ENCODE measurements around the gene MACROH2A1. TPM values are rescaled to one million over a fixed set of nuclear protein-coding genes. Genes with fewer than 3 reads are reported as not detected.

Gene MACROH2A1
- total RNA-seq, 2 experiments from 2014 or later, result 159 to 190 TPM

DNA sequence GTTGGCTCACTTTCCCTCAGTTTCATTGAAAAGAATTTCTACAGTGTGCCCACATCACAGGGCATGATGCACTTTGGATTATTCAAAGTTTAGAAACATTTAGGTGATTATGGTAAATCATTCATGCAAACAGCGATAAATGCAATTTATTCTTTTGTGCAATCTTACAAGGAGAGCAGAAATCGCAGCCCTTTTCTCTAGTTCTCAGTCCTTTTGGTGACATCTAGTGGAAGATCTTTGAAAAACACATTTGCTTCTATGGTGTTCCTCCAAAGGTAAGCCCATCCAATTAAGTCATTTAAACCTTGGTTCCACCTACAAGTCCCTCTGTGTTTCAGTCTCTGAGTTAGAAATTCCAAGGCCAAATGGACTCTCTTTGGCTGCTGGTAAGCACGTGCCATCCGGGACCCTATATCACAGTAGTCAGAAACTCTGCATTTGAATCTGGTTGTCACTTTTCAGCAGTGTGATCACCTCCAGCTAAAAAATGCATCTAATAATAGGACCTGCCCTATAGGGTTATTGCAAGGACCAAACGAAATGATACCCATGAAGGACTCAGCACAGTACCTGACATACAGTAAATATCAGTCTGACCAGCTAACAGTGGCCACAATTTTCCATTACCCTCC lies 66.4 kb downstream of the MACROH2A1 start:
- DNase-seq (no peak), ATAC-seq (peak; percentile 57)
- POLR2A ChIA-PET, result no interaction called here
- no peak overlapping the region for H3K27ac Mint-ChIP-seq
- no peak overlapping the region for H3K4me3 Mint-ChIP-seq
- H3K36me3 Mint-ChIP-seq (ENCODE audit: low read depth), result peaks cover 13% of the 10 kb centered on the region
- intact Hi-C loops (cut with DNase I, micrococcal nuclease), result loop anchor here in 1 of 2 experiments (5.0 kb wide), 1 partner anchor 140 kb away; no protein-coding TSS in a partner anchor
- no peaks in the 10 kb centered on the region for H3K27me3 Mint-ChIP-seq
- H3K9me3 Mint-ChIP-seq (ENCODE audit: low read depth), result no peaks in the 10 kb centered on the region
- CTCF ChIA-PET, result interaction anchor here (0.6 to 1.2 kb wide), 6 partner anchors 10 to 232 kb away, joined by 3 to 4 read pairs (median 3); no protein-coding TSS in a partner anchor
- H3K4me1 Mint-ChIP-seq, result no peaks in the 10 kb centered on the region

DNA sequence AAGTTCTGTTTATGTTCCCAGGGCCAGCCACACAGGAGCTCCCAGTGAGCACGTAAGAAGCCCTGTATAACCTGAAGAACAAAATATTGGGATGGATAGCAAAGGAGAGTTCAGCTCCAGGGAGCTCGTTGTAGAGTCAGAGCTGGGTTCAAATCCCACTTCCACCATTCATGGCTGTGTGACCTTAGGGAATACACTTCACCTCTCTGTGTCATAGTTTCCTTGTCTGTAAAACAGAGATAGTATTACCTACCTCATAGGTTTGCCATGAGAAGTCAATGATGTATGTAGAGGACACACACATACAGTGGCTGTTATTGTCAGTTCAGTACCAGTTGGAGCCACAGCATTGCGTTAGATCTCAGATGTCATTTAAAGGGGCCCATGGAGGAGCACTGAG lies 67.4 kb downstream of the MACROH2A1 start:
- no peak overlapping the region for H3K4me3 Mint-ChIP-seq
- H3K27ac Mint-ChIP-seq, result no peak overlapping the region
- H3K4me1 Mint-ChIP-seq, result no peaks in the 10 kb centered on the region
- intact Hi-C loops (cut with DNase I, micrococcal nuclease), result loop anchor here in 1 of 2 experiments (5.0 kb wide), 1 partner anchor 139 kb away; no protein-coding TSS in a partner anchor
- ATAC-seq (no peak), DNase-seq (no peak)
- H3K27me3 Mint-ChIP-seq, result no peaks in the 10 kb centered on the region
- CTCF ChIA-PET, result interaction anchor here (0.6 to 1.2 kb wide), 3 partner anchors 22 to 233 kb away, joined by 3 read pairs; no protein-coding TSS in a partner anchor
- POLR2A ChIA-PET, result no interaction called here
- H3K9me3 Mint-ChIP-seq (ENCODE audit: low read depth), result no peaks in the 10 kb centered on the region
- peaks cover 13% of the 10 kb centered on the region for H3K36me3 Mint-ChIP-seq (ENCODE audit: low read depth)

DNA sequence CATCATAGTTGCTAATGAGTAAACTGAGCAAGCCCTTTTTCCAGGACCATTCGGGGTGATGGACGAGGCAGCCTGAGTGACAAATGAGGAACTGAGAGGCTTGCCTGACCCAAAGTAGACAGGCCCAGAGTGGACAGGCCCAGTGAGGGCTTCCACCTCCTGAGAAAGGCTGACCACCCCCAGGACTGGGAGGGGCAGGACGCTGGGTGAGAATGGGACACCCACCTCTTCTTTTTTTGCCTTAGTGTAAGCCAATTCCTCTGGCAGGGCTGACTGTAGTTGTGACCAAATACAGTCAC lies 68.3 kb downstream of the MACROH2A1 start:
- intact Hi-C loops (cut with DNase I, micrococcal nuclease), result loop anchor here in 1 of 2 experiments (5.0 kb wide), 1 partner anchor 138 kb away; no protein-coding TSS in a partner anchor
- Mint-ChIP-seq H3K36me3 (ENCODE audit: low read depth) (peaks cover 13% of the 10 kb centered on the region), H3K4me1 (peaks cover 4% of the 10 kb centered on the region), H3K27ac (no peak overlapping the region), H3K9me3 (ENCODE audit: low read depth) (no peaks in the 10 kb centered on the region), H3K4me3 (no peak overlapping the region), H3K27me3 (no peaks in the 10 kb centered on the region)
- DNase-seq (no peak), ATAC-seq (no peak)
- ChIA-PET POLR2A (no interaction called here), CTCF (no interaction called here)

DNA sequence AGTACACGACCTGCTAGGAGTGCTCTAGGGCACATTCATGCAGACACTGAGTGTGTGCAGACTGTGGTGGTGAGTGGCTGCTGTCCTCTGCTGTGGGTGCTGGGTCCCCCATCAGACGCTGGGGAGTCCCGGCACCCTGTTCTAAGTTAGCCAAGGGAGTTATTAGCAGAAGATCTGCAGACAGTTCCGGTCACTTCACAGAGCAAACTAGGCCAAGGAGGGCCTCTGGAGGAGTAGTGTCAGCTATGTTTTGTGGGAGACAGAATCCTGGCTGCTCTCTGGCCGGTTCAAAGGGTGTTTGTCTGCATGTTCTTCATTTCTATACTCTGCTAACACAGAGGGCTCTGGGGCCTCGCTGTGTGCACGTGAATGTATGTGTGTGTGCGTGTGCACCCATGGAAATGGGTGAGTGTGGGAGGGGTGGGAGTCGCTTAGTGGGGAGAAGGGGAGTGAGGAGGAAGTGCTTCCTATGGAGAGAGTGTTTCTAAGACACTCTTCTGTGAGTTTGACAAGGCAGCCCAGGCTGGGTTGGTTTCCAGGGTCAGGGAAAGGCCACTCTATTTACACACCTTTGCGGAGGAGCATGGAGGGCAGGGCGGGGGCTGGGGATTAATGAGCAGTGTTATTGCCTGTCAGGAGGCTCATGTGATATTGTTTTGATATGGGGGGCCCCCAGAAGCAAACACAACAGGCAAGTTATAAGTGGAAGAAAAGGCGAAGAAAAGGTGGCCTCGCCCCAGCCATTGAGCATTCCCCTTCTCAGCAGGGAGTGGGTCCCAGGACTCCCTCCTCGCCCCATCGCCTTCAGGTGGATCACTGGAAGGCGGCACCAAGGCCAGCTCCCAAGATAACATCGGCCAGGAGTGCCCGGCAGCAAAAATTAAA lies 68.9 kb downstream of the MACROH2A1 start:
- Mint-ChIP-seq H3K4me3 (no peak overlapping the region), H3K27me3 (no peaks in the 10 kb centered on the region), H3K27ac (no peak overlapping the region), H3K36me3 (ENCODE audit: low read depth) (peaks cover 13% of the 10 kb centered on the region), H3K9me3 (ENCODE audit: low read depth) (no peaks in the 10 kb centered on the region), H3K4me1 (peaks cover 10% of the 10 kb centered on the region)
- POLR2A ChIA-PET, result no interaction called here
- CTCF ChIA-PET, result no interaction called here
- ATAC-seq (no peak), DNase-seq (no peak)
- intact Hi-C loops (cut with DNase I, micrococcal nuclease), result loop anchor here in 1 of 2 experiments (5.0 kb wide), 1 partner anchor 138 kb away; no protein-coding TSS in a partner anchor

DNA sequence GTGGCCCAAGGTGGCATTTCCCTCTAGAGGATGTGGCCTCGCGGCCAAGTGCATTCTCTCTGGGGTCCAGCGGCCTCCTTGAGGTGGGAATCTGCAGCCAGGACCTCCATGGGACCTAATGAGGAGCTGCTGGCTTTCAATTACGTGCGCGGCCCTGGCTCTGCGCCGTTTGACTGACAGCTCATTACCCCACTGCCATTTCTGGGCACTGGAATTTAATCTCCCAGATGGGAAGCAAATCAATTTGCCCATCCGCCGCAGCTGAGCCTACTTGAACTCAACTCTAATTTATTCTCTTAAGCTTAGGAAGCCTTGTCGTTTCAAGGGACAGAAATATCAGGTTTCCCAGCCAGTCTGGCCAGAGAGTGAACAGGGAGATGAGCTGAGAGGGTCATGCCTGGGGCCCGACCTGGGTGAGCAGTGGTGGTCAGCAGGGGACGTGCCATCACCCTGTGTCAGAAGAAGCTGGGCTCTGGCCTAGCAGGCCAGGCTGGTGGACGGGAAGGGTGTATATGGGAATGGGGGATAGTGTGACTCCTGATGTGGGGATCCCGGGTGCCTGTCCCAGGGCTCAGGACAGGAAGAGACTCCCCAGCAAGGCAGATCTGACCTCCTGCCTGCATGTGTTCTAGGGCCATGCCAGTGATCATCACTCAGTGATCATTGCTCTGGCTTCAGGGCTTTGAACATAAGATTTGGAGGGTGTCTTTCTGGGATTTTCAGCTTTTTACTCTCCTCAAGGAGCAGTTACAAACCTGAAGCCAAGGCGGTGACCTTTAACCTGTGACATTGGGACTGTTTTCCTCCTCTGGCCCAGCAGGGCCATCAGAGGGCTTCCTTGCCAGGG lies 69.7 kb downstream of the MACROH2A1 start:
- DNase-seq (no peak), ATAC-seq (no peak)
- Mint-ChIP-seq H3K36me3 (ENCODE audit: low read depth) (peaks cover 13% of the 10 kb centered on the region), H3K4me3 (no peak overlapping the region), H3K27me3 (no peaks in the 10 kb centered on the region), H3K27ac (no peak overlapping the region), H3K4me1 (peaks cover 16% of the 10 kb centered on the region), H3K9me3 (ENCODE audit: low read depth) (no peaks in the 10 kb centered on the region)
- CTCF ChIA-PET, result no interaction called here
- intact Hi-C loops (cut with DNase I, micrococcal nuclease), result no loop called here
- POLR2A ChIA-PET, result no interaction called here

DNA sequence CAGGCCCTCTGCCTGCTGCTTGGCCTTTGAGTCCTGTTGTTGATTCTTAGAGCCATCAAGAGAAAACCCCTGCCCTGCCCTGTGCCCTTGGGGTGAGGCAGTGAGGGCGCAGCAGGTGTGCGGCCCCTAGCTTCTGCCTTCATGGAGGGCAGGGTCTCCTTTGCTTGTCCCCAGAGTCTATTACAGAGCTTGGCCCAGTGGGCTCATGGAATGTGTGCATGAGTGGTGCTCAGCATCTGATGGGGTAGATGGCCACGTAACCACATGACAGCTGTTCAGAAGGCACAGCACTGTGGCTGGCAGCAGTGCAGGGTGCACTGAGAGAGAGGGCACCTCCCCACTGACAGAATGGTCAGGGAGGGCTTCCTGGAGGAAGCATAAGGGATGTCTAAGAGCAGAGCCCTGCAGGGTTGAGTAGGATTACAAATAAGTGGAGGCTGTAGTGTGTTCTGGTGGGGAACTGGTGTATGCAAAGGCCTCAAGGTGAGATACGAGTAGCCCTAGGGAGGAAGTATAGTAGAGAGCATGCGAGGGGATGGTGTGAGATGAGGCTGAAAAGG lies 70.8 kb downstream of the MACROH2A1 start:
- H3K27ac Mint-ChIP-seq, result no peak overlapping the region
- intact Hi-C loops (cut with DNase I, micrococcal nuclease), result no loop called here

DNA sequence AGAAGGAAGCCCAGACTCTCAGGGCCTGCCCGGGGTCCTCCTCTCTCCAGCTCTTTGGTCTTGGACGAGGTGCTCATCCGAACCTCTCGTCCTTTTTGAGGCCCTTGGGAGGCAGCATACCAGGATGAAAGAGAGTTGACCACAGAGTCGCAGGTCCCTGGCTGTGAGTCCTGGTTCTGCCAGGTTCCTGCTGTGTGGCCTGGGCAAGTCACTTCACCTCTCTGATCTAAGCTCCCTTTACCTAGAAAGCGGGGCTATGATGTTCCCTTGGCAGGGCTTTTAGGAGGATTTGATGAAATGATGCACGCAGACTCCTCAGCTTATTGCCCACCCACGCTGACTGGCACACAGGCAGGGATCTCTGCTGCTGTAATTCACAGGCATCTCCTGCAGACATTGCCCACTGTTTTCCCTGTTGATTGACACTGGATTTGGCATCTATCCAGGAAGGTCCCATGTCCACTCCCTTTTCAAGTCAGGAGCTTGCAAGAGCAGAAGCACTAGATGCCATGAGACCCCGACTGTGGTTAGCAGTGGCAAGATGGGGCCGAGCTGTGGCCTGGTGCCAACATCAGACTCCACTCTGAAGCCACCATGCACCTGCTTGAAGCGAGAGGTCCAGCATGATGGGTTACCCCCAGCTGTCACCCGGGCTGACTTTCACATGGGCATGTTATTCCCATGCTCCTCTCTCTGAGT lies 71.5 kb downstream of the MACROH2A1 start:
- intact Hi-C loops (cut with DNase I, micrococcal nuclease), result no loop called here
- Mint-ChIP-seq H3K27ac (no peak overlapping the region), H3K9me3 (ENCODE audit: low read depth) (no peaks in the 10 kb centered on the region), H3K4me3 (no peak overlapping the region), H3K27me3 (no peaks in the 10 kb centered on the region), H3K36me3 (ENCODE audit: low read depth) (peaks cover 9% of the 10 kb centered on the region), H3K4me1 (peaks cover 16% of the 10 kb centered on the region)
- DNase-seq (no peak), ATAC-seq (no peak)
- CTCF ChIA-PET, result interaction anchor here (0.7 kb wide), 1 partner anchor 10 kb away, joined by 3 read pairs; no protein-coding TSS in a partner anchor
- POLR2A ChIA-PET, result no interaction called here

More for the DNA sequence above, 70.8 kb downstream of the MACROH2A1 start:
- Mint-ChIP-seq H3K27me3 (no peaks in the 10 kb centered on the region), H3K36me3 (ENCODE audit: low read depth) (peaks cover 11% of the 10 kb centered on the region), H3K4me3 (no peak overlapping the region), H3K4me1 (peaks cover 16% of the 10 kb centered on the region), H3K9me3 (ENCODE audit: low read depth) (no peaks in the 10 kb centered on the region)
- DNase-seq (no peak), ATAC-seq (no peak)
- ChIA-PET CTCF (interaction anchor here (0.7 kb wide), 1 partner anchor 9 kb away, joined by 3 read pairs; no protein-coding TSS in a partner anchor), POLR2A (no interaction called here)

DNA sequence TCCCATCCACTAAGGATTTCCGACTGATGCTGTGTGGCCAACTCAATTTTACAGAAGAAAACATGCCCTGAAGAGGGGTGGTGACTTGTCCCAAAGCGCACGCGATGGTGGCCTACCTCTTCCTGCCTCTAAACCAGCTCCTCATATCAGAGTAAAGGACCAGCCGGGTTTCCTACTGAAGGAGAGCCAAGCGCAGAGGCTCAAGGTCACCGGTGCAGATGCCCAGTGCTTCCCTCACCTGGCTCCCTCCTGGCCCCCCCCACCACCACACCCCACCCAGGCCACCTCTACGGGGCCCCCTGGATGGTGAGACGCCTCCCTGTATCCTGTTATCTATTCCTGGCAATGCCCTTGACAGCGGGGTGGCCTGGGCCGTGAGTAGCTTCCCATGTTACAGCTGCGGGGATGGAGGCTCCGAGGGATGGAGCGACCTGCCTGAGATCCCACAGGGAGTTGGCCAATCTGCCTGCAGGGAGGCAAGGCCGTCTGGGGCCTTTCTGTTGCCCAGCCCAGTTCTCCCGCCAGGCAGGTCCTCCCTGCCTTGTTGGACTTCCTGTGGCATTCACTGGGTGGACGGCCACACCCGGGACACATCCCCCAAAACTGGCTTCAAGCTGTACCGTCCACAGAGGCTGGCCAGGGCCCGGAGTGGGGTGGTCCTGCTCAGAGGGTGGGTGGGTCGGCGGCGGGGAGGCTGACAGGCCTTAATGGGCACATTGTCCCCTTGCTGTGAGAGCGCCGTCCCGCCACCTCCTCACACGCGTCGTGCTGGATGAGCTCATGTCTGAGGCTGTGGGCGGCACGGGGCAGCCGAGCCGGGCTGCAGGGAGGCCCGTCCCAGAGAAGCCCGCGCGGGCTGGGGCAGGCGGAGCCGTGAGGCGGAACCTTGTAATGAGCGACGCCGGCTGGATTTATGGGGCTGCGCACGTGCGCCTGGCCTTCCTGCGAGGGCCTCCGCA lies 72.5 kb downstream of the MACROH2A1 start:
- peaks cover 16% of the 10 kb centered on the region for H3K4me1 Mint-ChIP-seq
- no peaks in the 10 kb centered on the region for H3K9me3 Mint-ChIP-seq (ENCODE audit: low read depth)
- ChIA-PET CTCF (interaction anchor here (0.7 to 1.0 kb wide), 2 partner anchors 99 to 413 kb away, joined by 3 to 4 read pairs; no protein-coding TSS in a partner anchor), POLR2A (no interaction called here)
- DNase-seq (no peak), ATAC-seq (no peak)
- no peaks in the 10 kb centered on the region for H3K27me3 Mint-ChIP-seq
- intact Hi-C loops (cut with DNase I, micrococcal nuclease), result no loop called here
- H3K4me3 Mint-ChIP-seq, result no peak overlapping the region
- peaks cover 2% of the 10 kb centered on the region for H3K36me3 Mint-ChIP-seq (ENCODE audit: low read depth)
- no peak overlapping the region for H3K27ac Mint-ChIP-seq

DNA sequence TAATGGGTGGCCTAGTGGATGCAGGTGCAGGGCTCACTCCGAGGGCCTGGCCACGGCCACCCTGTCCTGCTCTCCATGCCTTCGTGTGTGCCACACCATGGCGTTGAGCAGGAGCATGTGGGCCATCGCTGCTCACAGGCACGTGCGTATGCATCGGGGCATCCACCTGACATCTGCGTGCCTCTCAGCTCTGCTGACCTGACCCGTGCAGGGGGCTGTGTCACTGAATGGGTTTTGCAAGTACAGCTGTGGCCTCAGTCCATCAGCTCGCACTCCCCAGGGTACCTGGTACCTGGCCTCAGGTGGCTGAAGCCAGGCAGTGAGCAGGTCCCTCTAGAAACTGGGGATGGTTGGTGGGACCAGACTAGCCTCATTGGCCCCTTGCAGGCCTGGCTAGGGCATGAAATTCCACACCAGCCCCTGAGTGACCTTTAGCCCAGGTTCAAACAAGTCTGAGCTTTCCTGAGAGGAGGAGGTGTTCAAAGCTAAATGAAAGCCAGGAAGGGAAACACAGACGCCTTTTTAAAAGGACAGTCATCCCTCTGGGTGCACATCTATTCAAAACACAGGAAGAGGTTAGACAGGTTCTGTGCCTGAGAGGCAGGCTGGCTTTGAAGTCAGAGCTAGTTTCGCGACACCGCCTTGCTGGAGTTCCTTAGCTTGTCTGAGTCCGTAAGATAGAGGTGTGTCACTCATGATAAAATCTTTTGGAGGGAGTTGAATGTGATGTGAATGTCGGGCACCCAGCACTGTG lies 74.0 kb downstream of the MACROH2A1 start:
- peak; percentile 82 for ATAC-seq
- CTCF ChIA-PET, result interaction anchor here (1.0 kb wide), 2 partner anchors 90 to 101 kb away, joined by 3 to 4 read pairs; no protein-coding TSS in a partner anchor
- intact Hi-C loops (cut with DNase I, micrococcal nuclease), result no loop called here

More for the DNA sequence above, 74.0 kb downstream of the MACROH2A1 start:
- H3K9me3 Mint-ChIP-seq (ENCODE audit: low read depth), result no peaks in the 10 kb centered on the region
- no peak overlapping the region for H3K4me3 Mint-ChIP-seq
- H3K36me3 Mint-ChIP-seq (ENCODE audit: low read depth), result peaks cover under 1% of the 10 kb centered on the region
- H3K27me3 Mint-ChIP-seq, result no peaks in the 10 kb centered on the region
- H3K27ac Mint-ChIP-seq, result peak overlapping the region; percentile 24
- DNase-seq, result peak; percentile 57
- POLR2A ChIA-PET, result no interaction called here
- H3K4me1 Mint-ChIP-seq, result peaks cover 16% of the 10 kb centered on the region
